B cell (primary cell): ENCODE data around the gene ZCRB1. TPM values are rescaled to one million over a fixed set of nuclear protein-coding genes. Genes with fewer than 3 reads are reported as not detected.

Experiments
- ATAC-seq: fragments of 200-7000 bp; cut with Tn5 transposase; one replicate; pipeline ENCODE4 v1.10.0; 2021; ENCODE audit warnings: low read depth, mild to moderate bottlenecking, moderate number of reproducible peaks, moderate library complexity
- CTCF ChIA-PET: fragments of 350-600 bp; sonication (Branson Sonifier 250); formaldehyde crosslinking; loops from one replicate; lab custom pipeline; 2021; ENCODE audit warnings: antibody characterized with exemption, inconsistent platforms; lab: Charles Lee
- POLR2A ChIA-PET: fragments of 350-600 bp; sonication (Branson Sonifier 250); formaldehyde crosslinking; loops from one replicate; lab custom pipeline; 2021; ENCODE audit warnings: antibody characterized with exemption; lab: Charles Lee
- DNase-seq: peaks from one replicate; pipeline ENCODE4 v3.0.0; 2013
- H2AFZ ChIP-seq: 2 replicates; pipeline ENCODE4 v1.6.1; 2012; ENCODE audit warnings: mild to moderate bottlenecking, low read depth, low read length; ENCODE audit not compliant: insufficient read depth, poor library complexity, severe bottlenecking
- H3K27ac ChIP-seq, 2 donors: 1 replicate in 1 of 2; 2 replicates in 1 of 2; pipeline ENCODE4 v1.5.1; 2012 to 2013; ENCODE audit warnings: low read length in 2 of 2, mild to moderate bottlenecking in 2 of 2, moderate library complexity in 1 of 2
- H3K27me3 ChIP-seq, 4 experiments: fragments of 200-600 bp in 1 of 4; sonication (generic) in 1 of 4; replicated peaks in 1 of 4; 1 replicate in 2 of 4; 2 replicates in 2 of 4; pipeline versions ENCODE4 v1.6.1 to v1.7.0; 2013 to 2016; ENCODE audit warnings: low read length in 3 of 4, mild to moderate bottlenecking in 2 of 4, mixed read lengths in 1 of 4, moderate library complexity in 1 of 4; ENCODE audit not compliant: insufficient read depth in 4 of 4, control insufficient read depth in 3 of 4; ENCODE audit errors: control extremely low read depth in 1 of 4
- H3K36me3 ChIP-seq, 2 experiments: replicated peaks in 1 of 2; 1 replicate in 1 of 2; 2 replicates in 1 of 2; pipeline versions ENCODE4 v1.6.1 to v1.7.1; 2013; ENCODE audit warnings: low read length in 1 of 2; ENCODE audit not compliant: insufficient read depth in 2 of 2, control insufficient read depth in 1 of 2; ENCODE audit errors: control extremely low read depth in 1 of 2, extremely low read depth in 1 of 2
- H3K4me1 ChIP-seq, 2 donors: fragments of 200-600 bp in 1 of 2; sonication (generic) in 1 of 2; 1 replicate in 1 of 2; 2 replicates in 1 of 2; pipeline versions ENCODE4 v1.5.1 to v1.6.1; 2013 to 2017; ENCODE audit warnings: low read length in 2 of 2; ENCODE audit not compliant: control insufficient read depth in 2 of 2, insufficient read depth in 2 of 2
- H3K4me2 ChIP-seq: replicated peaks from 2 replicates; pipeline ENCODE3; 2012; ENCODE audit warnings: mild to moderate bottlenecking, low read depth, low read length; ENCODE audit not compliant: poor library complexity, severe bottlenecking
- H3K4me3 ChIP-seq, 5 experiments: fragments of 200-600 bp in 1 of 5; sonication (generic) in 1 of 5; 1 replicate in 3 of 5; 2 replicates in 2 of 5; pipeline versions ENCODE4 v1.5.1 to v1.7.0; 2011 to 2016; ENCODE audit warnings: low read length in 4 of 5, mild to moderate bottlenecking in 4 of 5, low read depth in 2 of 5, control low read depth in 1 of 5, moderate library complexity in 1 of 5; ENCODE audit not compliant: insufficient read depth in 1 of 5; ENCODE audit errors: control extremely low read depth in 1 of 5, extremely low read depth in 1 of 5
- H3K79me2 ChIP-seq: fragments of 200-600 bp; sonication (generic); one replicate; pipeline ENCODE4 v1.6.0; 2016; ENCODE audit warnings: low read length; ENCODE audit not compliant: control insufficient read depth, insufficient read depth
- H3K9ac ChIP-seq: fragments of 200-600 bp; sonication (generic); 2 replicates; pipeline ENCODE4 v1.6.1; 2017; ENCODE audit warnings: mild to moderate bottlenecking, low read length, moderate library complexity
- H3K9me3 ChIP-seq, 3 donors: one replicate each; pipeline versions ENCODE4 v1.6.1 to v1.7.1; 2013; ENCODE audit warnings: low read length in 2 of 3; ENCODE audit not compliant: control insufficient read depth in 2 of 3, insufficient read depth in 1 of 3; ENCODE audit errors: control extremely low read depth in 1 of 3
- H4K20me1 ChIP-seq: 2 replicates; pipeline ENCODE4 v1.6.0; 2012; ENCODE audit warnings: mild to moderate bottlenecking, low read length; ENCODE audit not compliant: insufficient read depth, control insufficient read depth, poor library complexity, severe bottlenecking
- H3K27ac Mint-ChIP-seq: one replicate; pipeline ENCODE4 v1.8.0; 2021; ENCODE audit warnings: mixed read lengths
- H3K27me3 Mint-ChIP-seq: one replicate; pipeline ENCODE4 v1.8.0; 2021; ENCODE audit warnings: mixed read lengths
- H3K4me1 Mint-ChIP-seq: one replicate; pipeline ENCODE4 v1.8.0; 2021; ENCODE audit warnings: mixed read lengths
- H3K4me3 Mint-ChIP-seq: one replicate; pipeline ENCODE4 v1.8.0; 2021; ENCODE audit warnings: mixed read lengths
- H3K9me3 Mint-ChIP-seq: one replicate; pipeline ENCODE4 v1.8.0; 2022; ENCODE audit warnings: mixed read lengths; ENCODE audit not compliant: insufficient read depth
- EZH2 ChIP-seq: IDR thresholded peaks from 2 replicates; pipeline ENCODE4 v1.6.1; 2012; ENCODE audit warnings: borderline replicate concordance, low read depth, mild to moderate bottlenecking, moderate library complexity, low read length; ENCODE audit not compliant: insufficient read depth, poor library complexity, severe bottlenecking
- WGBS: methylation state at CpG from one replicate; pipeline ENCODE4 v1.1.5; 2013; ENCODE audit warnings: missing lambda C conversion rate; ENCODE audit not compliant: insufficient coverage; 5-methylcytosine and 5-hydroxymethylcytosine counted together
- intact Hi-C: fragments of 100-400 bp; cut with micrococcal nuclease; formaldehyde crosslinking; loops from one replicate; pipeline ENCODE4 v1.10.0; 2022
- polyA minus RNA-seq: library from RNA; depleted of rRNA, polyadenylated mRNA; stranded (reverse); fragments of >200 nt; gene quantifications from 2 replicates; pipeline ENCODE4 v1.2.3, GENCODE V29; 2012
- polyA plus RNA-seq: library from polyadenylated mRNA; depleted of rRNA; stranded (reverse); fragments of >200 nt; gene quantifications from 2 replicates; pipeline ENCODE4 v1.2.3, GENCODE V29; 2012
- total RNA-seq, 2 donors: library from RNA; stranded (reverse); fragments of 120-200 nt in 1 of 2; gene quantifications; 1 replicate in 1 of 2; 2 replicates in 1 of 2; pipeline versions ENCODE4 v1.2.3 to v1.2.4, GENCODE V29; 2013 to 2022
- TF ChIP-seq, protein P1 (sequence below): fragments of 200-600 bp; IDR thresholded peaks from one replicate; pipeline ENCODE4 v1.8.0; 2022; ENCODE audit warnings: antibody characterized with exemption, mild to moderate bottlenecking

The ZCRB1 gene, protein sequence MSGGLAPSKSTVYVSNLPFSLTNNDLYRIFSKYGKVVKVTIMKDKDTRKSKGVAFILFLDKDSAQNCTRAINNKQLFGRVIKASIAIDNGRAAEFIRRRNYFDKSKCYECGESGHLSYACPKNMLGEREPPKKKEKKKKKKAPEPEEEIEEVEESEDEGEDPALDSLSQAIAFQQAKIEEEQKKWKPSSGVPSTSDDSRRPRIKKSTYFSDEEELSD
- total RNA-seq (23.2 and 27.1 TPM in 2 replicates), polyA plus RNA-seq (9.8 and 15.5 TPM in 2 replicates), polyA minus RNA-seq (18.1 and 18.9 TPM in 2 replicates)
- total RNA-seq (2013) = 51.4 TPM

DNA sequence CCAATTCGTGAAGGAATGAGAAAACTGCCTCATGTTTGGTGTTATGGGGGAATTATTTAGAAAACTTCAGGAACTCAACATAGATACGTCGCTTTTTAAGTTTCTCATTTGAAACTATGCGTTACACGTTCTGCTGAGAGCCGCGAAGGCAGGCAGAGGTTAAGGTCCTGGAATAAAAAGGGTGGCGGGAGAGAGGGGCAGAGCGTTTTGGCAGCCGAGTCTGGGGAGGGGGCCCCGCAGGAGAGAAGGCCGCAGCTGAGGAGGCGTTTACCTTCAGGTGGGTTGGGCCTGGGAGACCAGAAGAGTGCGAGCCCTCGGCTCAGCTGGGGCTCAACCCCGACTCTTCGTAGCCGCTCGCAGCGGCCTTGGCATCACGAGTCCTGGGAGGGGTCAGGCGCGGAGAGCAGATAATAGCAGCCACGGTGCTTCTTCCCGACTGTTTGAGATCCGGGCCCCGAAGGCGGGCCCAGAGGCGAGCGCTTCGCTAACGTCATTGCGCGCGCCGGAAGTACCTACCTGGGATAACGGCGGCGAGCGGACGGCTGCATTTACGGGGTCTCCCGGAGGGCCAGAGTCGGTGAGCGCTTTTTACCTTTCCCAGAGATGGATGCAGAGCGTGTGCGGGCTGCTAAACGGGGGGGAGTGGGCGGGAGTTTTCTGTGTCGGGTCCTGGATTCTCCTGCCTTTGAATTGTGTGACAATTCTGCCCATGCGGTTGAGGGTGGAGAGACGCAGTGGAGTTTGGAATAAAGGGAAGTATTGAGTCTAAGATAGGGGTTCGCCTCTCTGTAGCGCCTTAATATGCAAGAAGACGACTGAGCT is at the start of gene ZCRB1, which contains the start of gene PPHLN1:
Gene ZCRB1, minus strand, starts transcription at position 442 of the 822 bp plus-strand sequence. CDS start 1,992 bp downstream, outside the sequence.
Gene PPHLN1, plus strand, starts transcription at position 515 of the 822 bp plus-strand sequence. CDS start 9,736 bp downstream, outside the sequence.
- no peaks in the 10 kb centered on the region for H3K27me3 ChIP-seq
- no peaks in the 10 kb centered on the region for H3K9me3 Mint-ChIP-seq
- peaks cover 57% of the 10 kb centered on the region for H3K79me2 ChIP-seq
- ATAC-seq (peak; percentile 88), DNase-seq (peak; percentile 87)
- peaks cover 29% of the 10 kb centered on the region for H4K20me1 ChIP-seq
- H3K36me3 ChIP-seq = peaks cover 0 to 3% of the 10 kb centered on the region in 2 experiments
- H3K4me1 Mint-ChIP-seq = peaks cover 53% of the 10 kb centered on the region
- peak within 1 kb of the TSS; percentile 81 for H2AFZ ChIP-seq
- WGBS = under 1% methylated on average over 52 of the region's 55 CpGs
- peak within 1 kb of the TSS; percentile 95 for H3K4me3 Mint-ChIP-seq
- intact Hi-C loops = loop anchor here (1.0 to 10.0 kb wide), 6 partner anchors 88 to 1480 kb away; partner anchors contain the start of genes GXYLT1, IRAK4, PUS7L and TWF1
- ChIA-PET CTCF (interaction anchor here (0.6 to 1.0 kb wide), 3 partner anchors 89 to 301 kb away, joined by 3 read pairs; partner anchors contain the start of gene GXYLT1), POLR2A (no interaction called here)
- peaks cover 29 to 39% of the 10 kb centered on the region in 2 donors for H3K4me1 ChIP-seq
- H3K27ac Mint-ChIP-seq = peak within 1 kb of the TSS; percentile 96
- no peak for TF ChIP-seq EZH2
- TF ChIP-seq, protein P1, sequence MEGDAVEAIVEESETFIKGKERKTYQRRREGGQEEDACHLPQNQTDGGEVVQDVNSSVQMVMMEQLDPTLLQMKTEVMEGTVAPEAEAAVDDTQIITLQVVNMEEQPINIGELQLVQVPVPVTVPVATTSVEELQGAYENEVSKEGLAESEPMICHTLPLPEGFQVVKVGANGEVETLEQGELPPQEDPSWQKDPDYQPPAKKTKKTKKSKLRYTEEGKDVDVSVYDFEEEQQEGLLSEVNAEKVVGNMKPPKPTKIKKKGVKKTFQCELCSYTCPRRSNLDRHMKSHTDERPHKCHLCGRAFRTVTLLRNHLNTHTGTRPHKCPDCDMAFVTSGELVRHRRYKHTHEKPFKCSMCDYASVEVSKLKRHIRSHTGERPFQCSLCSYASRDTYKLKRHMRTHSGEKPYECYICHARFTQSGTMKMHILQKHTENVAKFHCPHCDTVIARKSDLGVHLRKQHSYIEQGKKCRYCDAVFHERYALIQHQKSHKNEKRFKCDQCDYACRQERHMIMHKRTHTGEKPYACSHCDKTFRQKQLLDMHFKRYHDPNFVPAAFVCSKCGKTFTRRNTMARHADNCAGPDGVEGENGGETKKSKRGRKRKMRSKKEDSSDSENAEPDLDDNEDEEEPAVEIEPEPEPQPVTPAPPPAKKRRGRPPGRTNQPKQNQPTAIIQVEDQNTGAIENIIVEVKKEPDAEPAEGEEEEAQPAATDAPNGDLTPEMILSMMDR = no peak
- H3K9ac ChIP-seq = peak within 1 kb of the TSS; percentile 84
- peak within 1 kb of the TSS; percentile 78 for H3K4me2 ChIP-seq
- H3K27ac ChIP-seq = peak within 1 kb of the TSS; percentile 64 to 92
- peak within 1 kb of the TSS; percentile 60 to 98 (median 84) for H3K4me3 ChIP-seq
- no peaks in the 10 kb centered on the region for H3K9me3 ChIP-seq
- H3K27me3 Mint-ChIP-seq = no peaks in the 10 kb centered on the region
